Spleen (tissue), 11 donors: Measurements from ENCODE around the gene LYPD1. TPM values are rescaled to one million over a fixed set of nuclear protein-coding genes. Genes with fewer than 3 reads are reported as not detected.

Experiments
- DNase-seq: peaks from one replicate; pipeline ENCODE4 v3.0.0-alpha.2; 2020
- H3K27ac ChIP-seq, 8 donors: fragments of 200-600 bp; sonication (generic) in 7 of 8; 1 replicate in 4 of 8; 2 replicates in 4 of 8; pipeline versions ENCODE4 v1.5.0 to v1.8.0; 2016 to 2021; ENCODE audit warnings: inconsistent platforms in 4 of 8, mild to moderate bottlenecking in 4 of 8, moderate library complexity in 1 of 8
- H3K27me3 ChIP-seq, 7 donors: fragments of 200-600 bp; sonication (generic) in 6 of 7; replicated peaks in 1 of 7; 1 replicate in 4 of 7; 2 replicates in 3 of 7; pipeline versions ENCODE4 v1.5.0 to v1.8.0; 2016 to 2021; ENCODE audit warnings: inconsistent platforms in 3 of 7, mild to moderate bottlenecking in 1 of 7
- H3K36me3 ChIP-seq, 6 donors: fragments of 200-600 bp; sonication (generic) in 5 of 6; 1 replicate in 4 of 6; 2 replicates in 2 of 6; pipeline versions ENCODE4 v1.5.0 to v1.8.0; 2016 to 2021; ENCODE audit warnings: inconsistent platforms in 2 of 6
- H3K4me1 ChIP-seq, 6 donors: fragments of 200-600 bp; sonication (generic) in 5 of 6; 1 replicate in 3 of 6; 2 replicates in 3 of 6; pipeline versions ENCODE4 v1.5.0 to v1.8.0; 2016 to 2021; ENCODE audit warnings: inconsistent platforms in 3 of 6
- H3K4me3 ChIP-seq, 8 donors: fragments of 200-600 bp; sonication (generic) in 7 of 8; 1 replicate in 4 of 8; 2 replicates in 4 of 8; pipeline versions ENCODE4 v1.5.0 to v1.8.0; 2016 to 2021; ENCODE audit warnings: inconsistent platforms in 4 of 8, mild to moderate bottlenecking in 4 of 8, moderate library complexity in 2 of 8
- H3K9me3 ChIP-seq, 8 donors: fragments of 200-600 bp; sonication (generic) in 7 of 8; 1 replicate in 4 of 8; 2 replicates in 4 of 8; pipeline versions ENCODE4 v1.5.0 to v1.8.0; 2016 to 2021; ENCODE audit warnings: inconsistent platforms in 4 of 8
- CTCF ChIP-seq, 11 experiments: fragments of 200-600 bp in 7 of 11; fragments of 450-650 bp in 4 of 11; sonication (generic) in 4 of 11; IDR thresholded peaks in 8 of 11; conservative IDR thresholded peaks in 3 of 11; 1 replicate in 7 of 11; 2 replicates in 4 of 11; pipeline versions ENCODE4 v1.4.0 to v1.8.0; 2016 to 2021; ENCODE audit warnings: antibody characterized with exemption in 11 of 11, inconsistent platforms in 4 of 11, mild to moderate bottlenecking in 1 of 11
- POLR2A ChIP-seq, 3 donors: fragments of 450-650 bp; IDR thresholded peaks; one replicate each; pipeline ENCODE4 v1.5.1; 2017; ENCODE audit warnings: antibody characterized with exemption in 3 of 3, mild to moderate bottlenecking in 1 of 3
- POLR2AphosphoS5 ChIP-seq, 3 donors: sonication (generic); formaldehyde crosslinking; IDR thresholded peaks; one replicate each; pipeline ENCODE4 v1.5.1; 2017; ENCODE audit warnings: antibody characterized with exemption in 3 of 3
- WGBS, 5 donors: extraction: QIAGEN DNeasy Blood & Tissue Kit in 3 of 5; methylation state at CpG; one replicate each; pipeline versions ENCODE4 v1.1.5 to v1.1.7; 2013 to 2018; 5-methylcytosine and 5-hydroxymethylcytosine counted together
- intact Hi-C: fragments of 100-400 bp; cut with DNase I; formaldehyde crosslinking; loops from one replicate; pipeline ENCODE4 v1.15.0; 2023; ENCODE audit warnings: low total_unique reads
- polyA plus RNA-seq, 3 donors: library from polyadenylated mRNA; stranded (reverse); fragments of 200-250 nt; gene quantifications; one replicate each; pipeline ENCODE4 v1.2.1, GENCODE V29; 2013
- total RNA-seq, 7 donors: library from RNA; depleted of rRNA in 3 of 7; stranded (reverse); fragments of >200 nt in 3 of 7; fragmentation: NEBNext Ultra II Directional in 4 of 7; extraction: Animal tissue kit (Norgen Biotek cat#: 25700) in 4 of 7; gene quantifications; one replicate each; pipeline versions ENCODE4 v1.1.0 to v1.2.1, GENCODE V29; 2016 to 2021
- donor health status: healthy with polysubstance abuse.
- donor health status: DM: no; HTN: no; CAD: no; lungs with moderate emphysema.
- donor health status: DM: no; HTN: no; CAD: no.
- donor health status: Bipolar disorder and iron deficiency.
- donor health status: healthy.
- donor health status: DM: no; HTN: no; CAD: no.
- donor health status: DM: yes; HTN: yes; CAD: no.

LYPD1 gene
- total and polyA plus RNA-seq, 10 donors: 0.10 to 4.3 (median 0.46) TPM

GRCh38 chr2:132656266-132656975 lies 13.6 kb downstream of the LYPD1 start:
- intact Hi-C loops: no loop called here
- no peaks in the 10 kb centered on the region for H3K27me3 ChIP-seq
- H3K36me3 ChIP-seq: no peaks in the 10 kb centered on the region
- H3K4me1 ChIP-seq: no peaks in the 10 kb centered on the region
- no peak for DNase-seq
- no peak overlapping the region for H3K4me3 ChIP-seq
- H3K27ac ChIP-seq: no peak overlapping the region
- TF ChIP-seq POLR2AphosphoS5 (IDR thresholded peaks at IDR 0.05): no peak
- no peak for TF ChIP-seq CTCF (IDR thresholded peaks at IDR 0.05 in 8 of 11, conservative IDR thresholded peaks at IDR 0.05 in 3 of 11)
- no peak for TF ChIP-seq POLR2A (IDR thresholded peaks at IDR 0.05)
- WGBS, 5 donors: 58 to 78% (median 64%) methylated on average over 7 of the region's 7 CpGs
- H3K9me3 ChIP-seq: no peaks in the 10 kb centered on the region

- Histone ChIP-seq H3K4me3 (no peak overlapping the region), H3K4me1 (no peaks in the 10 kb centered on the region), H3K36me3 (no peaks in the 10 kb centered on the region), H3K27ac (no peak overlapping the region), H3K9me3 (no peaks in the 10 kb centered on the region), H3K27me3 (no peaks in the 10 kb centered on the region)
- DNase-seq: no peak
- intact Hi-C loops: no loop called here
- TF ChIP-seq POLR2AphosphoS5 (IDR thresholded peaks at IDR 0.05) (no peak), POLR2A (IDR thresholded peaks at IDR 0.05) (no peak), CTCF (IDR thresholded peaks at IDR 0.05 in 8 of 11, conservative IDR thresholded peaks at IDR 0.05 in 3 of 11) (no peak)
- 80 to 90% (median 85%) methylated on average over 7 of the region's 7 CpGs for WGBS, 5 donors
Measured at GRCh38 chr2:132654968-132655367, 15.0 kb downstream of the LYPD1 start.

GRCh38 chr2:132654335-132654734 lies 15.7 kb downstream of the LYPD1 start:
- TF ChIP-seq CTCF (IDR thresholded peaks at IDR 0.05 in 8 of 11, conservative IDR thresholded peaks at IDR 0.05 in 3 of 11) (no peak), POLR2AphosphoS5 (IDR thresholded peaks at IDR 0.05) (no peak), POLR2A (IDR thresholded peaks at IDR 0.05) (no peak)
- no peaks in the 10 kb centered on the region for H3K9me3 ChIP-seq
- H3K4me1 ChIP-seq: no peaks in the 10 kb centered on the region
- 56 to 83% (median 63%) methylated on average over 4 of the region's 4 CpGs for WGBS, 5 donors
- H3K27ac ChIP-seq: no peak overlapping the region
- DNase-seq: no peak
- intact Hi-C loops: no loop called here
- peaks cover 0 to 1% (median 0%) of the 10 kb centered on the region in 7 donors for H3K27me3 ChIP-seq
- no peak overlapping the region for H3K4me3 ChIP-seq
- H3K36me3 ChIP-seq: no peaks in the 10 kb centered on the region

GRCh38 chr2:132652474-132652873 lies 17.5 kb downstream of the LYPD1 start:
- Histone ChIP-seq H3K4me1 (no peaks in the 10 kb centered on the region), H3K9me3 (no peaks in the 10 kb centered on the region), H3K4me3 (no peak overlapping the region), H3K27me3 (peaks cover 0 to 3% (median 0%) of the 10 kb centered on the region in 7 donors), H3K27ac (no peak overlapping the region), H3K36me3 (no peaks in the 10 kb centered on the region)
- no peak for DNase-seq
- no peak for TF ChIP-seq POLR2AphosphoS5 (IDR thresholded peaks at IDR 0.05)
- no peak for TF ChIP-seq POLR2A (IDR thresholded peaks at IDR 0.05)
- no peak for TF ChIP-seq CTCF (IDR thresholded peaks at IDR 0.05 in 8 of 11, conservative IDR thresholded peaks at IDR 0.05 in 3 of 11)
- WGBS, 5 donors: 75 to 85% (median 79%) methylated on average over 8 of the region's 8 CpGs
- intact Hi-C loops: no loop called here
